Endothelial cell of umbilical vein (primary cell): Measurements from ENCODE around the gene FAM168A. TPM values are rescaled to one million over a fixed set of nuclear protein-coding genes. Genes with fewer than 3 reads are reported as not detected.

Experiments used
- BruUV-seq: library from RNA; stranded (reverse); fragments of 400-500 nt; replicated peaks from 2 replicates; lab custom pipeline; 2021; lab: Mats Ljungman, UMichigan
- CTCF ChIA-PET: fragments of 300-600, 350-600 bp; sonication (Branson Sonifier 250); formaldehyde crosslinking; loops from one replicate; lab custom pipeline; 2021; ENCODE audit warnings: antibody characterized with exemption, inconsistent platforms; lab: Charles Lee
- POLR2A ChIA-PET: fragments of 300-600, 350-600 bp; sonication (Branson Sonifier 250); formaldehyde crosslinking; loops from one replicate; lab custom pipeline; 2021; ENCODE audit warnings: antibody characterized with exemption, inconsistent platforms; lab: Charles Lee
- DNase-seq: peaks from one replicate; pipeline ENCODE4 v3.0.0-alpha.2; 2011; ENCODE audit warnings: low read depth, low spot score
- FAIRE-seq: peaks from 2 replicates; lab custom pipeline; 2011; peaks lifted over from hg19 to GRCh38; lab: Jason Lieb, UNC
- H2AFZ ChIP-seq: 2 replicates; pipeline ENCODE4 v1.6.0; 2012; ENCODE audit warnings: low read depth, low read length, control low read depth, inconsistent platforms
- H3K27ac ChIP-seq: 2 replicates; pipeline ENCODE4 v1.5.1; 2011; ENCODE audit warnings: low read depth, mild to moderate bottlenecking, control low read depth, low read length, moderate library complexity; ENCODE audit not compliant: insufficient read depth
- H3K27me3 ChIP-seq, 2 experiments: 2 replicates each; pipeline versions ENCODE4 v1.6.0 to v1.6.1; 2011; ENCODE audit warnings: low read length in 2 of 2, mixed read lengths in 1 of 2; ENCODE audit not compliant: control insufficient read depth in 2 of 2, insufficient read depth in 2 of 2
- H3K36me3 ChIP-seq, 2 experiments: 2 replicates in 1 of 2; 3 replicates in 1 of 2; pipeline ENCODE4 v1.5.1; 2011; ENCODE audit warnings: low read length in 2 of 2, mild to moderate bottlenecking in 1 of 2, moderate library complexity in 1 of 2; ENCODE audit not compliant: control insufficient read depth in 2 of 2, insufficient read depth in 2 of 2; ENCODE audit errors: extremely low read depth in 1 of 2
- H3K4me1 ChIP-seq: 3 replicates; pipeline ENCODE4 v1.5.1; 2011; ENCODE audit warnings: mild to moderate bottlenecking, low read length; ENCODE audit not compliant: control insufficient read depth, insufficient read depth; ENCODE audit errors: extremely low read depth
- H3K4me2 ChIP-seq: 2 replicates; pipeline ENCODE4 v1.6.1; 2011; ENCODE audit warnings: low read length, control low read depth, mixed read lengths; ENCODE audit not compliant: insufficient read depth
- H3K4me3 ChIP-seq, 3 experiments: fragments of 200-600 bp in 1 of 3; sonication (generic), shearing (Covaris generic) in 1 of 3; replicated peaks in 1 of 3; 2 replicates each; pipeline ENCODE4 v1.5.1; 2011 to 2016; ENCODE audit warnings: control low read depth in 3 of 3, low read length in 3 of 3, mild to moderate bottlenecking in 2 of 3, inconsistent platforms in 1 of 3, low read depth in 1 of 3, moderate library complexity in 1 of 3; ENCODE audit not compliant: insufficient read depth in 1 of 3
- H3K79me2 ChIP-seq: 2 replicates; pipeline ENCODE4 v1.6.0; 2012; ENCODE audit warnings: low read length, inconsistent platforms; ENCODE audit not compliant: control insufficient read depth, insufficient read depth
- H3K9ac ChIP-seq: replicated peaks from 2 replicates; pipeline ENCODE3; 2011; ENCODE audit warnings: low read length, control low read depth; ENCODE audit not compliant: insufficient read depth; ENCODE audit errors: extremely low read depth
- H3K9me1 ChIP-seq: replicated peaks from 3 replicates; pipeline ENCODE4 v1.6.0; 2011; ENCODE audit warnings: mild to moderate bottlenecking, low read length; ENCODE audit not compliant: control insufficient read depth, insufficient read depth; ENCODE audit errors: extremely low read depth
- H3K9me3 ChIP-seq: replicated peaks from 2 replicates; pipeline ENCODE4 v1.5.1; 2012; ENCODE audit warnings: low read length, inconsistent platforms; ENCODE audit not compliant: control insufficient read depth, insufficient read depth
- H4K20me1 ChIP-seq: replicated peaks from 2 replicates; pipeline ENCODE3; 2011; ENCODE audit warnings: mild to moderate bottlenecking, low read length; ENCODE audit not compliant: control insufficient read depth, insufficient read depth; ENCODE audit errors: extremely low read depth
- CTCF ChIP-seq, 2 donors: IDR thresholded peaks; 1 replicate in 1 of 2; 2 replicates in 1 of 2; pipeline ENCODE4 v1.5.1; 2011; ENCODE audit warnings: low read length in 2 of 2, mild to moderate bottlenecking in 2 of 2, moderate library complexity in 2 of 2, control low read depth in 1 of 2, inconsistent platforms in 1 of 2, low read depth in 1 of 2; ENCODE audit not compliant: insufficient read depth in 1 of 2; ENCODE audit errors: extremely low read depth in 1 of 2
- EZH2 ChIP-seq: IDR thresholded peaks from 2 replicates; pipeline ENCODE4 v1.6.1; 2012; ENCODE audit warnings: borderline replicate concordance, low read depth, mild to moderate bottlenecking, moderate library complexity, low read length, inconsistent platforms; ENCODE audit not compliant: severe bottlenecking
- FOS ChIP-seq: IDR thresholded peaks from 2 replicates; pipeline ENCODE4 v1.6.1; 2011; ENCODE audit warnings: mild to moderate bottlenecking, low read length, moderate library complexity, borderline replicate concordance; ENCODE audit not compliant: insufficient read depth
- GATA2 ChIP-seq: IDR thresholded peaks from 2 replicates; pipeline ENCODE4 v1.7.0; 2011; ENCODE audit warnings: low read depth, mild to moderate bottlenecking, moderate library complexity, mixed read lengths, low read length; ENCODE audit not compliant: insufficient read length, insufficient read depth
- JUN ChIP-seq: IDR thresholded peaks from 2 replicates; pipeline ENCODE4 v1.6.1; 2011; ENCODE audit warnings: borderline replicate concordance, low read depth; ENCODE audit not compliant: insufficient read length, insufficient read depth
- MYC ChIP-seq: IDR thresholded peaks from one replicate; pipeline ENCODE4 v1.6.1; 2011; ENCODE audit warnings: mild to moderate bottlenecking, low read depth, low read length
- POLR2A ChIP-seq: IDR thresholded peaks from 2 replicates; pipeline ENCODE4 v1.6.1; 2012; ENCODE audit warnings: low read depth, mild to moderate bottlenecking, control low read depth, low read length
- POLR2AphosphoS5 ChIP-seq: IDR thresholded peaks from 2 replicates; pipeline ENCODE4 v1.6.1; 2012; ENCODE audit warnings: low read depth, mild to moderate bottlenecking, control low read depth, low read length, moderate library complexity; ENCODE audit not compliant: insufficient read depth
- dilution Hi-C: fragments of 300-500 bp; cut with MboI; formaldehyde crosslinking; loops from one replicate; pipeline ENCODE4 v1.15.0; 2019; ENCODE audit warnings: low sequenced_read_pairs; ENCODE audit not compliant: extremely low pct_ligation_motif_present
- intact Hi-C: fragments of 100-400 bp; cut with micrococcal nuclease; formaldehyde crosslinking; loops from one replicate; pipeline ENCODE4 v1.10.0; 2022
- polyA plus RNA-seq, 4 experiments: library from polyadenylated mRNA; depleted of rRNA in 3 of 4; stranded (reverse) in 3 of 4; unstranded in 1 of 4; fragments of >200 nt; gene quantifications; 2 replicates each; pipeline versions ENCODE4 v1.2.1 to v1.2.3, GENCODE V29; 2011 to 2012; ENCODE audit warnings: missing spikeins in 1 of 4
- total RNA-seq: library from RNA; stranded (reverse); gene quantifications from 2 replicates; pipeline ENCODE4 v1.2.3, GENCODE V29; 2021
- TF ChIP-seq, protein P1 (sequence below): IDR thresholded peaks from 2 replicates; pipeline ENCODE4 v1.6.1; 2011; ENCODE audit not compliant: insufficient read depth, insufficient read length

Gene FAM168A
- total and polyA plus RNA-seq, 2 donors (not counting 3 experiments of a cell fraction or from before 2014, with no cell fraction given), result 17.0 to 20.5 TPM

DNA sequence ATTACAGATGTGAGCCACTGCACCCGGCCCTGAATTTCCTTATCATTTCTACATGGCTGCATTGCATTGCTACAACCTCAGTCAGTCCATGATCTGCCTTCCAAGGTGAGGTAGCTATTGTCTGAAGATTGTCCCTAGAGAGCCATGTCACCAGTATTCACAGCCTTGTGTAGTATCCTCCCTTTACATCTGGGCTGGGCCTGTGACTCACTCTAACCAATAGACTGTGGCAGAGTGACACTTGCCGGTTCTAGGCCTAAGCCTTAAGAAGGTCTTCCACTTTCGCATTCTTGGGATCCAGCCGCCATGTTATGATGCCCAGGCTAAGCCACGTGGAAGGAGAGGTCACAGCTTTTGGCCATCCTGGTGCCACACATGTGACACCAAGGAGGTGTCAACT, 38.3 kb upstream of the FAM168A start:
- no peaks in the 10 kb centered on the region for H3K9me1 ChIP-seq
- intact Hi-C loops, result no loop called here
- no peaks in the 10 kb centered on the region for H3K36me3 ChIP-seq
- no peak overlapping the region for H2AFZ ChIP-seq
- DNase-seq (no peak), FAIRE-seq (no peak)
- H3K27me3 ChIP-seq, result peaks cover 3 to 9% of the 10 kb centered on the region in 2 experiments
- H3K4me1 ChIP-seq, result no peaks in the 10 kb centered on the region
- H3K79me2 ChIP-seq, result no peaks in the 10 kb centered on the region
- BruUV-seq, result no TSS peak
- ChIA-PET POLR2A (no interaction called here), CTCF (interaction anchor here (1.2 to 5.7 kb wide), 4 partner anchors 8 to 25 kb away, joined by 3 to 47 read pairs (median 6); no protein-coding TSS in a partner anchor)
- TF ChIP-seq CTCF (IDR thresholded peaks at IDR 0.05; ENCODE audit: extremely low read depth in 1 of 2, insufficient read depth in 1 of 2, low read depth in 1 of 2, low read length in 2 of 2) (no peak), POLR2AphosphoS5 (no peak), FOS (no peak), POLR2A (no peak), GATA2 (no peak), EZH2 (no peak), MYC (no peak), JUN (no peak)
- TF ChIP-seq, protein P1, sequence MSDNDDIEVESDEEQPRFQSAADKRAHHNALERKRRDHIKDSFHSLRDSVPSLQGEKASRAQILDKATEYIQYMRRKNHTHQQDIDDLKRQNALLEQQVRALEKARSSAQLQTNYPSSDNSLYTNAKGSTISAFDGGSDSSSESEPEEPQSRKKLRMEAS, result no peak
- no peak overlapping the region for H3K27ac ChIP-seq
- no peaks in the 10 kb centered on the region for H3K9me3 ChIP-seq
- dilution Hi-C loops, result no loop called here
- H3K4me3 ChIP-seq, result no peak overlapping the region
- H4K20me1 ChIP-seq, result no peaks in the 10 kb centered on the region
- no peak overlapping the region for H3K4me2 ChIP-seq
- no peak overlapping the region for H3K9ac ChIP-seq
